Activated naive CD4-positive, alpha-beta T cell (primary cell): ENCODE data around the gene MID2.
"Not testable (repeated sequence)": the region's sequence is repeated elsewhere in the genome, so short reads cannot be mapped to it uniquely, and the experiment has no call there.

Experiments used
- DNase-seq, 4 experiments: peaks; one replicate each; lab custom pipeline; 2025; lab: John Stamatoyannopoulos, UW

MID2 gene

DNA sequence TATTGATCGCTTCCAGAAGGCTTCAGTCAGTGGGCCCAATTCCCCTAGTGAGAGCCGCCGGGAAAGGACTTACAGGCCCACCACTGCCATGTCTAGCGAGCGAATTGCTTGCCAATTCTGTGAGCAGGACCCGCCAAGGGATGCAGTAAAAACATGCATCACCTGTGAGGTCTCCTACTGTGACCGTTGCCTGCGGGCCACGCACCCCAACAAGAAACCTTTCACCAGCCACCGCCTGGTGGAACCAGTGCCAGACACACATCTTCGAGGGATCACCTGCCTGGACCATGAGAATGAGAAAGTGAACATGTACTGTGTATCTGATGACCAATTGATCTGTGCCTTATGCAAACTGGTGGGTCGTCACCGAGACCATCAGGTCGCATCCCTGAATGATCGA, 15.3 kb downstream of the MID2 start:
- DNase-seq: no peak

DNA sequence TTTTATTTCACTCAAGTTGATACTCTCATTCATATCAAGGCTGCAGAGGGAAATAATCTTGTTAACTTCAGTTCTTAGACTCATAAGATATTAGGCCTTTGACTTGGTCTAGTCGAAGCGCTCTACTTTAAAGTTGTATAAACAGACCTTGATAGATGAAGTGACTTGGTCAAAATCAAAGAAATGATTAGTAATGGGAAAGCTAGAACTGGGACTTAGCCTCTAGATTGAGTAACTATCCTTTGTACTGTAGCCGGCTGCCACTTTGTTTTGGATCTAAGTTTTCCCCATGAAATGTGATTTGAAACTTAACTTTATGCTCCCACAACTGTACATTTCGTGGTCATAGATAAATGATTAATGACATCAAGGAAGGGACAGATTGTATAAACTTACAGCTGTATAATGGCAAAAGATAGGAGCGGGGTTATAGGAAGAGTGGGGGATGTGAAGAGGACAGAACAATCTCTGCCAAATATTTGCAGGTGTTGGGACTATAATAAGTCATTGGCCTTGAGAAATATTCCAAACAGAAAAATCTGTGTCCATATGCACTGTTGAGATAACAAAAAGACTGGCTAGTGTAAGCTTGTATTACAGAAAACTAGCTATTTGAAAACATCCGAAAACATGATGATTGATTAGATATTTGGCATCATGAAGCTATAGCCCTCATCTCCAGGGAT, 17.2 kb downstream of the MID2 start:
- DNase-seq: no peak

DNA sequence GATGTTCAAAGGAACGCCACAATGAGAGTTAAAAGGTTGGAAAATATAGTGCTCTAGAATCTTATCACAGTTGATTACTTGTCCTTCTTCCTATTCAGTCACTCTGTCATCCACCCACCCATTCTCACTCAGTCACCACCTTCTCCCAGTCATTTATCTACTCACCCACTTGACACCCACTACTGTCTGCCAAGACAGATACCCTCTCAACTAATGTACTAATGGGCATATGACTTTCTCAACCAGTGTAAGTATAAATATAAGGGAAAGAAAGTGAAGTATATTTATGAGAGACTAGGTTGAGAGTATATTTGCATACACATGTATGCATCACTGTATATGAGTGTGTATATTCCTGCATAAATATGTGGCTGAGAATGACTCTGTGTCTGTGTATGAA, 20.0 kb downstream of the MID2 start:
- DNase-seq: no peak

DNA sequence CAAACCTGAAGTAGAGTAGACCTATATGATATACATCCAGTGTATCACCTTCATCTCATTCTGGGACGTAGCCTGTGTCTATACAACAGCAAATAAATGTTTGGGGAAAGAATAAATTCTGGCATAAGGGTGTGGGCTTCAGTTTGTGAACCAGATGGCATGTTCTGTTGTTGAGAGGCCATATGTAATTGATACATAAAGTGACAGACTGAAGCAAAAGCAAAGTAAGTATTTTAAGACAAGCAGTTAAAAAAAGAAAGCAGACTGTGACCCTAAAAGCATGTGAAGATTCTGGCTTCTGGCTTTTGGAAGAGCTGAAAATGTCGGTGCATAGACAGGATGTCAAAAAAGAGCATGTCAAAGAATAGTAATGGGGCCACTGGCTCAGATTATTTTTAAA, 22.9 kb downstream of the MID2 start:
- no peak for DNase-seq

GRCh38 chrX:107849747-107850421, 24.2 kb downstream of the MID2 start:
- no peak for DNase-seq

DNA sequence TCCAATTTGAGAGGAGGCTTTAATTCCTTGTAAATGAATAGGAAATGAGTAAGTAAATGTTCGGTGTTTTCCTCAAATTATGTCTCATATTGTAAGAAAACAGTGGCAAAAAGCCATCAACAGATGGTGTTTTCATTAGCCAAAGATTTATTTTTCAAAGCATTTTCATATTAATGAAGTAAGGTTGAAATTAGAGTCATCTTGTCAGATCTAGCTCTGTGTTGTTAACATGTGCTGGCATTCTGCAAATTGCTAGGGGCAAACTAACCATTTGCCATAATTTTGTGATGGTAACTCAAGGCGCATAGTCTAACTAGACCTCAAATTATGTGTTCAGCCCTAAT, 24.7 kb downstream of the MID2 start:
- DNase-seq: no peak

- DNase-seq: no peak
Measured at GRCh38 chrX:107851215-107851614, 25.5 kb downstream of the MID2 start.

GRCh38 chrX:107851665-107852064, 26.0 kb downstream of the MID2 start:
- not testable (repeated sequence) for DNase-seq

DNA sequence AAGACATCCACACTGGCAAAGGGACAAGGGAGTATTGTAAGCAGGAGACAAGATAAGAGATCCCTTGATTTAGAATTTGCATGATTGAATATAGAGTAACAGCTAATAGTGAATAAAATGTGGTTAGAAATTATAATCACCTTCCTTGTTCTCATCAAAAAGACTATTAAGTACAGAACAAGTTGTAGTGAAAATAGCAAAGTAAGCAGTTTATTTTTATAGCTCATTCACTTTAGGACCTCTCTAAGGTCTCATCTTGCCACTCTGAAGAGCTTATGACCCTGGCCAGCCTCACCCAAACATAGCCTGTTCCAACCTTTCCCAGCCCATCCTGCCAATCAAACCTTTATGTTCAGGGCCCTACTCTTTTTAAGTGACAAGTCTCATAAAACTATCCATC, 30.6 kb downstream of the MID2 start:
- DNase-seq: no peak

- not testable (repeated sequence) for DNase-seq
Measured at GRCh38 chrX:107857041-107857440, 31.4 kb downstream of the MID2 start.

DNA sequence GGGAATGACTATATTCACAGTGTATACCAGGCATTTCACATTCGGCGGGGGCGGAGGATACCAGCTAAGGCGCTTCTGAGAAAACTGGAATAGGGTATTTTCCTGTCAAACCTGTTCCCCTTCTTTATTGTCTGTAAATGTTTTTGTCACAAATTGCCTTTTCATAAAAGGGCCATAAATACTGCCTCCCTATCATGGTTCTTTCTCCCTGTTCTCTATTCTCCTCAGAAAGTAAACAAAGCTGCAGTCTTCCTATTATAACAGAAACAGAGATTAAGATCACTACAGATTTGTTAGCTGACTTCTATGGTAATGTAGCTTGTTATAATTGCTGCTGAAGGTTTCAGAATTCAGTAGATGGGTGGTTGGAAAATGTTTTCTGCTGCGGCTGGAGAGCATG, 32.2 kb downstream of the MID2 start:
- DNase-seq: no peak

- no peak for DNase-seq
Measured at GRCh38 chrX:107861056-107861455, 35.4 kb downstream of the MID2 start.

GRCh38 chrX:107871136-107871535, 45.5 kb downstream of the MID2 start:
- no peak for DNase-seq

DNA sequence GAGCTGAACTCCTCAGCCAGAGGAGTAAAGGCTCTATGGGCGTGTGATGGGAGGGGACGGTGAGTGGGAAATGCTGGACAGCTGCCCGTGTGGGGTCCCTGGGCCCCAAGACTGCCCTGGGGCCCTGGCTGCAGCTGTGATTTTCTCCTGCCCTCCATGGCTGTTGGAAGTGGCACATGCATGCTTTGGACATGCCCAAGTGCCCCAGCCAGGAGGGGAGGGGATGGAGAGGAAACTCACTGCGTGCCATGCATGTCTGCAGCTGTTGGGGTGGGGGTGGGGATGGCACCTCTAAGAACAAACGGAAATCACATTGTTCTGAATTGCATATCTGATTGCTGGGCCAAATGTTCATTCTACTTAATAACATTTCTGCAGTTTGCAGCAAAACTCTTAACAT, 52.4 kb downstream of the MID2 start:
- DNase-seq: no peak

- DNase-seq: no peak
Measured at GRCh38 chrX:107880054-107880610, 54.5 kb downstream of the MID2 start.

- no peak for DNase-seq
Measured at GRCh38 chrX:107894038-107894437, 68.4 kb downstream of the MID2 start.

DNA sequence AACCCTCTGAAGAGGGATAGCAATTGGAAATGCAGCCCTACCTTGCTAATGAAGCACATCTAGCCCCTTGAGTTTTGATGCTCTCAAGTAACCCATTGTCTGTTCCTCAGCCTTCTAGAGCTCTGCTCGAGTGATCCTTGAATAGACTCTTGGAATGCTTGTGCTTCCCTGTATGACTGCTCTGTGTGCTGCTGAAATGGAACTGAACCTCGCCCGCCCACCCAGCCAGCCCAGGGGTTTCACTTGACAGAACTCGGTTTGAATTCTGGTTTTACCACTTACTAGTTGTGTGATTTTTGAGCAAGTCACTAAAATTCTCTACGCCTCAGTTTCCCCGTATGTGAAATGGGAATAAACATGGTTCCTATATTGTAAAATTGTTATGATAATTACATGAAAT, 77.1 kb downstream of the MID2 start:
- no peak for DNase-seq

- DNase-seq: no peak
Measured at GRCh38 chrX:107905366-107905765, 79.7 kb downstream of the MID2 start.

GRCh38 chrX:107924136-107924746, 98.6 kb downstream of the MID2 start:
- no peak for DNase-seq

GRCh38 chrX:107934262-107934661, 108.6 kb downstream of the MID2 start:
- no peak for DNase-seq

DNA sequence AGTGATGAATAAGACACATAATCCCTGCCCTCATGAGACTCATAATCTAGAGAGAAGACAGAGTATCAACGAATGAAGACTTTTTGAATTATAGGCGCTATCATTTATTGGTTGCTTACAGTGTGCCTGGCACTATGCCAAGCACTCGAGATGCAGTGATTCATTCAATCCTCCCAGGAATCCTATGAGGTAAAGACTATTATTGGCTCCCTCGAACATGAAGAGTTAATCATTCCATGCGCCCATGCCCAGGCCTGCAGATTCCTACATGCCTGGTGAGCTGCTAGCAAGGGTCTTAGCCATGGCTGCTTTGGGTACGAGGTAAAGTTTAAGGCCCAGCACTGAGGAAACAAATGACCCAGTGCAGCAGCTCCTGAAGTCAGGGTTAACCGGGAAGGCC, 109.5 kb downstream of the MID2 start:
- DNase-seq: no peak

DNA sequence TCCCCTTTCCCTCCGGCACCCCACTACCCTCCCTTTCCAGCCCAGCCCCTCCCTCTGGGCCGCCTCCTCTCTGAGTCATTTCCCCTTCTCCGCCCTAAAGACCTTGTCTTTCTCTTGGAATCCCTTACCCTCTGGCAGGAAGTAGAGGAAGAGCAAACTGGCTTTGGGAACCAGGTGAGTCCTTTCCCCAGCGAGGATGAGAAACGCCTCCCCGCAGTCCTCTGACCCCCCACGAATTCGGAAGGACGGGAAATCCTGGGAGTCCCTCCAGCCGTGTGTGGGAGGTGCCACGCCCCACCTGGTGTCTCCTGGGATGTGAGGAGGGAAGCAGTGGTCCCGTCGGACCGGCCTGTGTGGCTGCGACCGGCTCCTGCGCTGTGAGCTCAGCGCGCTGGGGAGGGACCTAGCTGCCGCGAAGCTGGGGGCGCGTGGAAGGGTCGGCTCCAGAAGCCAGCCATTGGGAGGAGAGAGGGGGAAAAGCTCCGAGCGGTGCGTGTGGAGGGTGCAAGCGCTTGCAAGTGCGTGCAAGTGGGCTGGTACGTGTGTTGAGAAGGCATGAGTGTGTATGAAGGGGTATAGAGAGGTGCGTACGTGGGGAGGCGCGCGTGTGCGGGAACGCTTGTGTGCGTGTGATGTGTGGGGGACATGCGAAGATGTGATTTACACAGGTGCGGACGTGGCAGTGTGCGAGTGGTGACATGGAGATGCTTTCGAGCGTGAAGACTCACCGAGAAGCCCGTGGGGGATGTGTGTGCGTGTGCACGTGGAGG, 110.2 kb downstream of the MID2 start:
- DNase-seq: no peak

DNA sequence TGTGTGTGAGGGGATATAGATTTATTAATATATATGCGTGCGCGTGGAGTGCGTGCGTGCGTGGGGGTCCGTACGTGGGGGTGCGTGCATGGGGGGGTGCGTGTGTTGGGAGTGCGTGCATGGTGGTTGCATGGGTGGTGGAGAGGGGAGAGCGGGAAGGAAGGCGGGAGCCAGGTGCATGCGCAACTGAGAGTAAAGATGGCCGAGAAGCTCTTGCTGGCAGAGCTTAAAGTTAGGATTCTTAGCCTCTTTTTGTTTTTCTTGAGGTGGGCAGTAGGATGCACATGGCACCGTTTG, 110.7 kb downstream of the MID2 start:
- DNase-seq: no peak
